GM13977 (cell line): ENCODE measurements around the gene LPP.

Experiments used
- DNase-seq: peaks from one replicate; pipeline ENCODE4 v3.0.0; 2012; ENCODE audit warnings: low spot score
- CTCF ChIP-seq: IDR thresholded peaks from 2 replicates; pipeline ENCODE4 v1.5.1; 2012; ENCODE audit warnings: mild to moderate bottlenecking, control low read depth; ENCODE audit not compliant: insufficient read depth; ENCODE audit errors: extremely low read depth, missing control alignments
- in situ Hi-C: fragments of 300-500 bp; cut with MboI; formaldehyde crosslinking; loops from one replicate; pipeline ENCODE4 v1.12.0; 2022; ENCODE audit warnings: low sequenced_read_pairs, low pct_unique_long_range_greater_than_20kb, mixed read lengths, inconsistent platforms; ENCODE audit not compliant: unreplicated experiment

The LPP gene

GRCh38 chr3:188908002-188908850, 754.3 kb downstream of the LPP start:
- TF ChIP-seq CTCF = no peak
- in situ Hi-C loops = no loop called here
- no peak for DNase-seq

GRCh38 chr3:188911026-188911850, 757.3 kb downstream of the LPP start:
- in situ Hi-C loops = no loop called here
- no peak for TF ChIP-seq CTCF
- no peak for DNase-seq

- in situ Hi-C loops = no loop called here
- no peak for TF ChIP-seq CTCF
- no peak for DNase-seq
These were observed 759.1 kb downstream of the LPP start for GRCh38 chr3:188913084-188913483.

- TF ChIP-seq CTCF = no peak
- no peak for DNase-seq
- in situ Hi-C loops = no loop called here
These were observed 760.6 kb downstream of the LPP start for GRCh38 chr3:188914552-188914951.

GRCh38 chr3:188915127-188915526, 761.2 kb downstream of the LPP start:
- DNase-seq = no peak
- in situ Hi-C loops = no loop called here
- TF ChIP-seq CTCF = no peak

GRCh38 chr3:188916934-188917401, 763.0 kb downstream of the LPP start:
- no peak for DNase-seq
- no peak for TF ChIP-seq CTCF
- in situ Hi-C loops = no loop called here
